Measurements from ENCODE around the gene RAVER1. TPM values are rescaled to one million over a fixed set of nuclear protein-coding genes. Genes with fewer than 3 reads are reported as not detected.

Gene RAVER1
- total RNA-seq, 1 donor from 2014 or later: 3.7 TPM

DNA sequence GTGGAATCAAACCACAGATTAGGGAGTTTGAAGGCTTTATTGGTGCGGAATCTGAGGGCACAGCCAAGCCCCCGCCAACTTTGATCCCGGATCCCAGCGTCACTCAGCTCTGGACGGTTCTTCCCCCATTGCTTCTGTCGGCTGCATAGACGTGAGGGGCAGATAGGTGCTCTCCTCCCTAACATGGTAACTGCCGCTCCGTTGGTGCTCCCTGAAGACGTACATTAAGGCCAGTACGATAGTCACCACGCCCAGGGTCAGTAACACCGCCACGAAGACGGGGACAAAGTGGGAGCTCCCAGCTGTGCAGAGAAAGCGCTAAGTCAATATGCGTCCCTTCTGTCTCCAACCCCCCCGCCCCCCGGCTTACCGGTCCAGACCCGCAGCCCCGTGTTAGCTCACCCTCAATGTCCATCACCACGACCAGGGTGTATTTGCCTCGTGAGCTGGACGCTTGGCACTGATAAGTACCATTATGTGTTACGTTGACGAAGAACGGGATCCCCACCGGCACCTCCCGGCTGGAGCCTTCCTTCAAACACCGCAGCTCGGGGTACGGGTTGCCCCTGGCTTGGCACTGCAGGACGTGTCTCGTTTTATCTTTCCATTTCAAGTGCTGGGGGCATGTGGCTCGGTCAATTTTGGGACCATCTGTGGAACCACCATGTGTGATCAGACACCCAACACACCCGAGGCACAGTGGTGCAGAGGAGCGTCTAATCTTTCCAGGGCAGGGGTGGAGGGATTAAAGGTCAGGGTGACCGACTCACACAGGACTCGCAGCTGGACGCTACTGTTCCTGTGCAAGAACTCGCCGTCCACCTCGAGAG lies 644 bp upstream of the RAVER1 start:
- Histone ChIP-seq H3K36me3 (ENCODE audit: control insufficient read depth in 3 of 3, insufficient read depth in 3 of 3, low read length in 3 of 3) (peaks cover 9 to 14% (median 11%) of the 10 kb centered on the region in 3 donors), H3K27ac (ENCODE audit: low read depth, low read length) (peak overlapping the region; percentile 93), H3K9ac (ENCODE audit: low read depth in 1 of 3, low read length in 3 of 3) (peak overlapping the region; percentile 63 to 87 (median 68)), H3K9me3 (ENCODE audit: control insufficient read depth in 3 of 3, low read length in 3 of 3) (no peaks in the 10 kb centered on the region), H3K4me3 (ENCODE audit: low read length in 3 of 3) (peak overlapping the region; percentile 70 to 96 (median 92)), H3K27me3 (ENCODE audit: control insufficient read depth in 3 of 3, insufficient read depth in 3 of 3, low read length in 3 of 3) (no peaks in the 10 kb centered on the region), H3K4me1 (ENCODE audit: control insufficient read depth in 3 of 3, insufficient read depth in 3 of 3, low read length in 3 of 3) (peaks cover 21 to 34% (median 24%) of the 10 kb centered on the region in 3 donors)

DNA sequence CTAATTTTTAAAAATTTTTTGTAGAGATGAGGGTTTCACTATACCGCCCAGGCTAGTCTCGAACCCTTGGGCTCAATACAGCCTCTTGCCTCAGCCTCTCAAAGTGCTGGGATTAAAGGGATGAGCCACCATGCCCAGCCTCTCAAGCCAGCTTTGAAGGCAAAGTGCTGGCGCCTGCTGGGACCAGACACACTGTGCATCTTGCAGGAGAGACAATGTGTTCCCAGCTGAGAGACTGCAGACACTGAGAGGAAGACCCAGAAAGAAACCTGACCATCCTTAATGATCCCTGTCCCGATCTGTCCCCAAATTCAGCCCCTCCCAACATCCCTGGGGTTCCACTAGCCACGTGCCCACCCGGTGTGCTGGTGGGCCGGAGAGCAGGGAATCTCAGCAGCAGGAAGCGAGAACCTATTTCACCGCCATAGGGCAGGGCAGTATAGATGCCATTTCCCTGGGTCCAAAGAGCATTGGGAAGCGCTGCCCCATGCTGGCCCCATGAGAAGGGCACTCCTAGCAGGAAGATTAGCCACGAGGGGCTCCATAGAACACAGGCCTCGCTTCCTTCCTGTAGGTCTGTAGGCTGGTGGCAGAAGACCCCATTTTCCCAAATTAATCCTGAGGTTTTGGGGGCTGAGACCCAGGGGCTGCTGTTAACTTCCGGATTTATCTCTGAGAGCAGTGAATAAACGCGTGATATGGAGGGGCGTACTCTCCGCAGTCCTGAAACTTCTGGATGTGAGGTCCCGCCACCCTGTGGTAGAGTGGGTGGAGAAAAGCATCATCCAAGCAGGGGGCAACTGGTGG lies 968 bp downstream of the RAVER1 start:
- no peaks in the 10 kb centered on the region for H3K27me3 ChIP-seq (ENCODE audit: control insufficient read depth in 3 of 3, insufficient read depth in 3 of 3, low read length in 3 of 3)
- H3K9me3 ChIP-seq (ENCODE audit: control insufficient read depth in 3 of 3, low read length in 3 of 3): no peaks in the 10 kb centered on the region
- H3K9ac ChIP-seq (ENCODE audit: low read depth in 1 of 3, low read length in 3 of 3): peak overlapping the region; percentile 89 to 93 (median 91)
- peaks cover 23 to 30% (median 27%) of the 10 kb centered on the region in 3 donors for H3K36me3 ChIP-seq (ENCODE audit: control insufficient read depth in 3 of 3, insufficient read depth in 3 of 3, low read length in 3 of 3)
- H3K4me3 ChIP-seq (ENCODE audit: low read length in 3 of 3): peak overlapping the region; percentile 83 to 96 (median 95)
- H3K27ac ChIP-seq (ENCODE audit: low read depth, low read length): peak overlapping the region; percentile 93
- H3K4me1 ChIP-seq (ENCODE audit: control insufficient read depth in 3 of 3, insufficient read depth in 3 of 3, low read length in 3 of 3): peaks cover 21 to 34% (median 24%) of the 10 kb centered on the region in 3 donors

DNA sequence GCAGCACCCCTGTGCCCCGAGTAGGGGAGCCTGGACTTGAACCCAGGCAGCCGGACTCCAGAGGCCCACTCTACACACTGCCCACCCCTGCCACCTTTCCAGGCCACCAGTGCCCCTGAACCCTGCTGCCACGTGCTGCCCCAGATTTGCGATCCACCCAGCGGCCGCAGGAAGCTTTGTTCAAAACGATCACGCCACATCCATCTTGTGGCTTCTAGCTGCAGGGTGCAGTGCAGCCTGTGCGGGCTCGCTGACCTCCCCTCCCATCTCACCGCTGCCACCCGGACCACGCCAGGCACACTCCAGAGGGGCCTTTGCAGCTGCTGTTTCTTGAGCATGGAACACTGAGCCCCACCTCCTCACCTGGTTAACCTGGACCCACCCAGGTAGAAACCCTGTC lies 3.8 kb downstream of the RAVER1 start:
- Histone ChIP-seq H3K9ac (ENCODE audit: low read depth in 1 of 3, low read length in 3 of 3) (no peak overlapping the region), H3K9me3 (ENCODE audit: control insufficient read depth in 3 of 3, low read length in 3 of 3) (no peaks in the 10 kb centered on the region), H3K4me3 (ENCODE audit: low read length in 3 of 3) (no peak overlapping the region), H3K36me3 (ENCODE audit: control insufficient read depth in 3 of 3, insufficient read depth in 3 of 3, low read length in 3 of 3) (peaks cover 38 to 48% (median 43%) of the 10 kb centered on the region in 3 donors), H3K27ac (ENCODE audit: low read depth, low read length) (no peak overlapping the region), H3K4me1 (ENCODE audit: control insufficient read depth in 3 of 3, insufficient read depth in 3 of 3, low read length in 3 of 3) (peaks cover 19 to 28% (median 23%) of the 10 kb centered on the region in 3 donors), H3K27me3 (ENCODE audit: control insufficient read depth in 3 of 3, insufficient read depth in 3 of 3, low read length in 3 of 3) (no peaks in the 10 kb centered on the region)

DNA sequence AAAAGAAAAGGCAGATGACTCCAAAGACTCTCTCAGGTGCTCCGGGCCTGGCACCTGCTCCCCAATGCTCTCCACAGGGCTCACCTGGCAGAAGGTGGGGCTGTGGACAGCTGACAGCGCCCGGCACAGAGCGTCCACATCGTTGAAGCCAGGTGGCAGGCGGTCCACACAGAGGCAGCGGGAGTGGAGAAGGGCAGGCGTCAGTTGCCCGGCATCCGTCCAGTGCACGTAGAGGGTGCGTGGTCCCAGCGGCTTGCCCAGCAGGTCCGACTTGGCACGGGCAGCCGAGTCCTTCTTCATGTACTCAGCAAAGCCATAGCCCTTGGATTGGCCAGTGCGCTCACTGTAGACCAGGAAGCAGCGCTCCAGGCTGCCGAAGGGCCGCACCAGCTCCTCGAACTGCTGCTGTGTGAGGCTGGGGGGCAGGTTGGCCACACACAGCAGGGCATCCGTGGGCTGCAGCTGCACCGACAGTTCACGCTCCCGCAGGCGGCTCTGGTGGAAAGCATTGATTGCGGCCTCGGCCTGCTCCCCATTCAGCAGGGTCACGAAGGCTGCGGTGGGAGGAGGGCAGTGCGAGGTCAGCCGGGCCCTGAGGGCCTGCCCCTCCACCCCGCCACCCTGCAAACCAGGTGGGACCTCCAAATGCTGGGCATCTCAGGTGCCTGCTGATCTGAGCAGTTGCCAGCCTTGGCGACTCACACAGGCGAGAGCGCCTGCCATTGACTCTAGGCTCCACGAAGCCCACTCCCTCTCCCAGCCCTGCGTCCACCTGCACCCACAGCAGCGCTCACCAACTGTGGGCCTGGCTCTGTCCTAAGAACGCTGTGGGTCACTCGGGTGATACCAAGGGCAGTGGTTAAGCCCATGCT lies 4.5 kb downstream of the RAVER1 start:
- H3K4me3 ChIP-seq (ENCODE audit: low read length in 3 of 3): no peak overlapping the region
- peaks cover 42 to 55% (median 47%) of the 10 kb centered on the region in 3 donors for H3K36me3 ChIP-seq (ENCODE audit: control insufficient read depth in 3 of 3, insufficient read depth in 3 of 3, low read length in 3 of 3)
- no peak overlapping the region for H3K9ac ChIP-seq (ENCODE audit: low read depth in 1 of 3, low read length in 3 of 3)
- no peaks in the 10 kb centered on the region for H3K27me3 ChIP-seq (ENCODE audit: control insufficient read depth in 3 of 3, insufficient read depth in 3 of 3, low read length in 3 of 3)
- H3K27ac ChIP-seq (ENCODE audit: low read depth, low read length): no peak overlapping the region
- no peaks in the 10 kb centered on the region for H3K9me3 ChIP-seq (ENCODE audit: control insufficient read depth in 3 of 3, low read length in 3 of 3)
- H3K4me1 ChIP-seq (ENCODE audit: control insufficient read depth in 3 of 3, insufficient read depth in 3 of 3, low read length in 3 of 3): peaks cover 11 to 20% (median 15%) of the 10 kb centered on the region in 3 donors

DNA sequence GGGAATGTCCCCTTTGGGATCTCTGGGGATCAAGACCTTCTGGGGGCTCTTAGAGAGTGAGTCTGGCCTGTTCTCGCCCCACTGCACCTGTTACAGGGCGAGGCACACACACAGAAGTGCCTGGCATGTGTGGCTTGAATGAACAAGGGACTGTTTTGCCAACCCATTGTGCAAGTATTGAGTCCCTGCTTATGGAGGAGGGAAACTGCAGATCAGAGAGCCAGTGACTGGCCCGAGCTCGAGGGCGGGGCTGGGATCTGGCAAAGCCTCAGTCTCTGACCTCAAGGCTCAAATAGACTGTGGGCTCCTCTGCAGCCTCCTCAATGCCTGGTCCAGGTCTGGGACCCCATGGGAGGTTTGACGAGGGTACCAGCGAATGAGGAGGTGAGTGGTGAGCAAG lies 5.5 kb downstream of the RAVER1 start:
- no peak overlapping the region for H3K4me3 ChIP-seq (ENCODE audit: low read length in 3 of 3)
- H3K36me3 ChIP-seq (ENCODE audit: control insufficient read depth in 3 of 3, insufficient read depth in 3 of 3, low read length in 3 of 3): peaks cover 48 to 65% (median 56%) of the 10 kb centered on the region in 3 donors
- H3K27ac ChIP-seq (ENCODE audit: low read depth, low read length): no peak overlapping the region
- H3K27me3 ChIP-seq (ENCODE audit: control insufficient read depth in 3 of 3, insufficient read depth in 3 of 3, low read length in 3 of 3): no peaks in the 10 kb centered on the region
- H3K4me1 ChIP-seq (ENCODE audit: control insufficient read depth in 3 of 3, insufficient read depth in 3 of 3, low read length in 3 of 3): peaks cover 8 to 13% (median 12%) of the 10 kb centered on the region in 3 donors
- H3K9me3 ChIP-seq (ENCODE audit: control insufficient read depth in 3 of 3, low read length in 3 of 3): no peaks in the 10 kb centered on the region
- no peak overlapping the region for H3K9ac ChIP-seq (ENCODE audit: low read depth in 1 of 3, low read length in 3 of 3)

DNA sequence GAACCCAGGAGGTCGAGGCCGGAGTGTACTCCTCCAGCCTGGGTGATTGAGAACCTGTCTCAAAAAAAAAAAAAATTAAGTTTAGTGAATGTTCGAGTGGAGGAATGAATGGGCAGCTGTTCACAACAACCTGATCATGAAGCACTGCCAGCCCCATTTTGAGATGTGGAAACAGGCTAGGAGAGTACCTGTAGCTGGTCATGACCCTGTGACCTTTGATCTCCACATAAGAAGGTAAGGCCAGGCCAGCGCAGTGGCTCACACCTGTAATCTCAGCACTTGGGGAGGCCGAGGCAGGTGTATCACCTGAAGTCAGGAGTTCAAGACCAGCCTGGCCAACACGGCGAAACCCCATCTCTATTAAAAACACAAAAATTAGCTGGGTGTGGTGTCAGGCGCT lies 7.6 kb downstream of the RAVER1 start:
- Histone ChIP-seq H3K4me1 (ENCODE audit: control insufficient read depth in 3 of 3, insufficient read depth in 3 of 3, low read length in 3 of 3) (no peaks in the 10 kb centered on the region), H3K27ac (ENCODE audit: low read depth, low read length) (no peak overlapping the region), H3K9me3 (ENCODE audit: control insufficient read depth in 3 of 3, low read length in 3 of 3) (no peaks in the 10 kb centered on the region), H3K9ac (ENCODE audit: low read depth in 1 of 3, low read length in 3 of 3) (no peak overlapping the region), H3K36me3 (ENCODE audit: control insufficient read depth in 3 of 3, insufficient read depth in 3 of 3, low read length in 3 of 3) (peaks cover 63 to 83% (median 77%) of the 10 kb centered on the region in 3 donors), H3K4me3 (ENCODE audit: low read length in 3 of 3) (no peak overlapping the region), H3K27me3 (ENCODE audit: control insufficient read depth in 3 of 3, insufficient read depth in 3 of 3, low read length in 3 of 3) (no peaks in the 10 kb centered on the region)

DNA sequence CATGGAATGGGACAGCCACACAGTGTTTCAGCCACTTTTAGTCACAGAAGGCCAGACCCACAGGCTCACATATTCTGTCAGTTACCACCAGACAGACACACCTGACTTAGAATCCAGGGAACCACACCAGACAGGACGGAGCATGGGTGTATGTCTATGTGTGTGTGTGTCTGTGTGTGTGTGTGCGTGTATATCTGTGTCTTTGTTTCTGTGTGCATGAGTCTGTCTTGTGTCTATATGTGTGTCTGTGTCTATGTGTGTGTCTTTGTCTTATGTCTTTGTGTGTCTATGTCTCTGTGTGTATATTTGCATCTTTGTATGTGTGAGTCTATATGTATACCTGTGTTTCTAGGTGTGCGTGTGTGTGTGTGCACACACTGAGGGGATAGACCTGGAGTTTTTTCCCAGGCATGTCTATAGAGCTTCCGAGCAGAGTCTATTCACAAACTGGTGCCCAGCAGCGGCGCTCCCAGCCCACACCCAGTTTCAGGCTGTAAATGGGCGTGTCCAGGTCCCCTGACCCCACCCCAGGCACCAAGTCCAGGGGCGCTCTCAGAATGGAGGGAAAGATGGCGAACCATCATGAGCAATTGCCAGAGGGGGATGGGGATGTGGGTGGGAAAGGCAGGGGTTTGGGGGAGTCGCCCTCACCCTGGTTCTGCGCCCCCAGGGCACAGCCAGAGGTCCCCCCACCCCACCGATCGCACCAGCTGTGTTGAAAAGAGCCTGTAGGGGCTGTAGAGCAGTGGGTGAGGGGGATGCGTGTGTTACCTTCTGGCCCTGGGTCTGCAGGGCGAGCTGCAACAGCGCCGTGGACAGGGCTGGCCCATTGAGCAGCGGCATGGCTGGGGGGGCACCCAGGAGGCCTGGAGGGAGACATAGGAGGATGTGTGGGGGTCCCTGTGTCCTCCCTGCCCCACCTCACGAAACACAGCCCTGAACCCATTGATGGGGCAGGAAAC lies 11.2 kb downstream of the RAVER1 start:
- H3K4me3 ChIP-seq (ENCODE audit: low read length in 3 of 3): no peak overlapping the region
- H3K9ac ChIP-seq (ENCODE audit: low read depth in 1 of 3, low read length in 3 of 3): no peak overlapping the region
- no peaks in the 10 kb centered on the region for H3K9me3 ChIP-seq (ENCODE audit: control insufficient read depth in 3 of 3, low read length in 3 of 3)
- H3K4me1 ChIP-seq (ENCODE audit: control insufficient read depth in 3 of 3, insufficient read depth in 3 of 3, low read length in 3 of 3): no peaks in the 10 kb centered on the region
- peaks cover 59 to 79% (median 70%) of the 10 kb centered on the region in 3 donors for H3K36me3 ChIP-seq (ENCODE audit: control insufficient read depth in 3 of 3, insufficient read depth in 3 of 3, low read length in 3 of 3)
- H3K27me3 ChIP-seq (ENCODE audit: control insufficient read depth in 3 of 3, insufficient read depth in 3 of 3, low read length in 3 of 3): no peaks in the 10 kb centered on the region
- no peak overlapping the region for H3K27ac ChIP-seq (ENCODE audit: low read depth, low read length)

DNA sequence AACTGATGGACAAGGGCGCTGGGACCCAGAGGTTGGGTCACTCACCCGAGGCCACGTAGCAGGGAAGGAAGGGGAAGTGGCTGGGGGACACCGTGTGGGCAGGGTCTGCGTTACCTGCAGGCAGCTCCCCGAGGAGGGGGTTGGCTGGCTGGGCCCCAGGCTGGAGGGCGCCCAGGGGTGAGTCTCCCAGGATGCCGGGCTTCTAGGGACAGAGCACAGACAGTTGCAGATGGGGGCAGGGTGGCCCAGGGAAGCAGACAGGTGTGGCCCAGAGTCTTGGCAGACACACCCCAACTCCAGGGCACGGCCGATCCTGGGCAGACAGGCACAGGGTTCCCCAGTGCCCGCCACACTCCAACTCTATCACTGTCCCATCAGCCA lies 11.9 kb downstream of the RAVER1 start:
- no peak overlapping the region for H3K4me3 ChIP-seq (ENCODE audit: low read length in 3 of 3)
- H3K36me3 ChIP-seq (ENCODE audit: control insufficient read depth in 3 of 3, insufficient read depth in 3 of 3, low read length in 3 of 3): peaks cover 57 to 76% (median 69%) of the 10 kb centered on the region in 3 donors
- no peaks in the 10 kb centered on the region for H3K9me3 ChIP-seq (ENCODE audit: control insufficient read depth in 3 of 3, low read length in 3 of 3)
- no peaks in the 10 kb centered on the region for H3K4me1 ChIP-seq (ENCODE audit: control insufficient read depth in 3 of 3, insufficient read depth in 3 of 3, low read length in 3 of 3)
- H3K27ac ChIP-seq (ENCODE audit: low read depth, low read length): no peak overlapping the region
- no peaks in the 10 kb centered on the region for H3K27me3 ChIP-seq (ENCODE audit: control insufficient read depth in 3 of 3, insufficient read depth in 3 of 3, low read length in 3 of 3)
- H3K9ac ChIP-seq (ENCODE audit: low read depth in 1 of 3, low read length in 3 of 3): no peak overlapping the region

Measured in skeletal muscle tissue (tissue), 4 donors.